GM12801 (cell line): ENCODE results near the gene HSPB1.

ENCODE experiments used
- CTCF ChIP-seq: IDR thresholded peaks from one replicate; pipeline ENCODE4 v1.5.1; 2011; ENCODE audit warnings: control low read depth; ENCODE audit not compliant: insufficient read length; ENCODE audit errors: extremely low read depth

Gene HSPB1

DNA sequence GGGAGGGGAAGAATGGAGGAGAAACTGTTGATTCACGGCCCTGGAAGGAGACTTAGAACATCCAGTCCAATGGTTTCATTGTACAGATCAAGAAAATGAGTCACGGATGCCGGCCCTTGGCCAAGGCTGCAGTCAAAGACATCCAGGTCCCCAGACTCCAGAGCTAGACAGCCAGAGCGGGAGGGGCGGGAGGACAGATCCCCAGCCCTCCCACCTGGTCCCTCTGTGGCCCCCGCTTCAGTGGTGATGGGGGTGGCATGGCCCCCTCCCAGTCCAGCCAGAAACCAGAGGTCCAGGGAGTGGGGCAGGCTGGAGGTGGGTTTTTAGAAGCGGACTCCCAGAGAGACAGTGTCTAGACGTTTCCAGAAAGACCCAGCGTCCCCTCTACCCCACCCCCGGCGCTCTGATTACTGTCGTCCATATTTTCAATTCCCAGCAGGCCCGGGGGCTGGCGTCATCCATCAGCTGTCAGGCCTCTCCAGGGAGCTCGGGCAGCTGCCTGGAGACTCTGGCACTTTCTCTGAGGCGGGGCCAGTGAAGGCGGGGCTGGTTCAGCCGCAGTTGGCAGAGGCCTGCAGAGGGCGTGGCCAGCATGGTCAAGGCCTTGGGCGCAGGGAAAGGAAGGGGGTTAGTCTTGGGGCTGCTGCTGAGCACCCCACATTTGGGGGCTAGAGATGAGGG is 8.0 kb upstream of the HSPB1 start:
- no peak for TF ChIP-seq CTCF

- TF ChIP-seq CTCF: no peak
These were observed 5.4 kb upstream of the HSPB1 start for GRCh38 chr7:76296743-76297740.

DNA sequence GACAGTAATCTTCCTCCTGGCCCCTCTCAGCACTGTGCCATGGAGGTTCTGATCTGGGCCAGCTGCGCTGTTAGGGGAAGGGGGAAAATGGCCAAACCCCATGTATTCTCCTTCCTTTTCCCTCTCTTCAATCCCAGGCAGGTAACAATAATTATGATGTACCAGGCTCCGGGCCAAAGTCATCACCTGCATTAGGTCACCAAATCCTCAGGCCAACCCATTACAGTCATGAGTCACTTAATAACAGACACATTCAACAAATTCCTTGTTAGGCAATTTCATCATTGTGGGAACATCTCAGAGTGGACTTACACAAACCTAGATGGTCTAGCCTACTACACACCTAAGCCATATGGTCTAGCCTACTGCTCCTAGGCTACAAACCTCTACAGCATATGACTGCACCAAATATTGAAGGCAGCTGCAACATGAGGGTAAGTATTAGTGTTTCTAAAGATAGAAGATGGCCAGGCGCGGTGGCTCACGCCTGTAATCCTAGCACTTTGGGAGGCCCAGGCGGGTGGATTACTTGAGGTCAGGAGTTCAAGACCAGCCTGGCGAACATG is 2.2 kb upstream of the HSPB1 start:
- TF ChIP-seq CTCF: no peak

- no peak for TF ChIP-seq CTCF
These were observed 1.5 kb upstream of the HSPB1 start for GRCh38 chr7:76301000-76301399.

- TF ChIP-seq CTCF: no peak
These were observed 1.0 kb downstream of the HSPB1 start for GRCh38 chr7:76303202-76304147.

DNA sequence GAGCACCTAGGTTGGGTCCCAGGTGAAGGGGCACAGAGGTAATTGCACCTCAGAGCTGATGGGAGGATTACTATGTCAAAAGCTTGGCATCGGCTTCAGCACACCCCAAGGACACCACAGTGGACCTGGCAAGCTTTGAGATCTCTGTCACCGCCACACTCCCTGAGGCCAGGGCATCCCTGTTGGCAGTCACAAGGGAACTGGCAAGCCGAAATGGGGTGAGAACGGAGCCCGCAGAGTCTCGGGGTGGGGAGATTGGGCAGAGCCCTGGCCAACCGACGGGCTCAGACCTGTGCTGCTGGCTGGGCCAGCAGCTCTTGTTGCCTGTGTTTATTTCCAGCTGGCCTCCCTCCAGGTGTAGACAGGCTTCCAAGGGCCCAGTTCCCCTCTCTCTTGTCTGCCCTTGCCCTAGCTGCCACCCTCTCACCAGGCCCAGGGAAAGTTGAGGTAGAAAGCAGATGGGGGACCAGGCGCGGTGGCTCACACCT is 2.5 kb downstream of the HSPB1 start:
- TF ChIP-seq CTCF: no peak
